PFSK-1 (cell line): Measurements from ENCODE around the gene STRN4.

Source experiments
- FOXP2 ChIP-seq: optimal IDR thresholded peaks from 2 replicates; pipeline ENCODE3; 2011; ENCODE audit warnings: borderline replicate concordance, control low read depth, inconsistent platforms; ENCODE audit not compliant: insufficient read depth; ENCODE audit errors: extremely low read length, extremely low read depth
- POLR2AphosphoS5 ChIP-seq: IDR thresholded peaks from 2 replicates; pipeline ENCODE4 v1.6.1; 2012; ENCODE audit warnings: low read depth, mild to moderate bottlenecking, control low read depth, low read length, moderate library complexity
- REST ChIP-seq, 2 experiments: IDR thresholded peaks; 2 replicates each; pipeline versions ENCODE4 v1.6.1 to v1.8.0; 2011 to 2012; ENCODE audit warnings: low read depth in 2 of 2, low read length in 2 of 2, control low read depth in 1 of 2, inconsistent platforms in 1 of 2, mild to moderate bottlenecking in 1 of 2, moderate library complexity in 1 of 2; ENCODE audit not compliant: insufficient read depth in 1 of 2
- SIN3A ChIP-seq: IDR thresholded peaks from 2 replicates; pipeline ENCODE4 v1.6.1; 2012; ENCODE audit warnings: mild to moderate bottlenecking, low read length, moderate library complexity, borderline replicate concordance; ENCODE audit not compliant: insufficient read depth
- TAF1 ChIP-seq: IDR thresholded peaks from 2 replicates; pipeline ENCODE4 v1.6.1; 2012; ENCODE audit warnings: low read length, control low read depth, borderline replicate concordance; ENCODE audit not compliant: insufficient read depth

Gene STRN4

GRCh38 chr19:46742926-46743480, 3.2 kb downstream of the STRN4 start:
- no peak for TF ChIP-seq TAF1
- TF ChIP-seq POLR2AphosphoS5, result no peak
- TF ChIP-seq REST (IDR thresholded peaks at IDR 0.05; ENCODE audit: insufficient read depth in 1 of 2, low read depth in 2 of 2, low read length in 2 of 2), result no peak
- no peak for TF ChIP-seq SIN3A
- TF ChIP-seq FOXP2, result no peak

- TF ChIP-seq REST (IDR thresholded peaks at IDR 0.05; ENCODE audit: insufficient read depth in 1 of 2, low read depth in 2 of 2, low read length in 2 of 2) (no peak), POLR2AphosphoS5 (no peak), FOXP2 (no peak)
Observed at GRCh38 chr19:46741447-46741846, 4.8 kb downstream of the STRN4 start.

- TF ChIP-seq POLR2AphosphoS5 (no peak), FOXP2 (no peak), REST (IDR thresholded peaks at IDR 0.05; ENCODE audit: insufficient read depth in 1 of 2, low read depth in 2 of 2, low read length in 2 of 2) (no peak), SIN3A (no peak), TAF1 (no peak)
Observed at GRCh38 chr19:46739290-46739771, 6.9 kb downstream of the STRN4 start.

GRCh38 chr19:46737761-46738171, 8.5 kb downstream of the STRN4 start:
- no peak for TF ChIP-seq POLR2AphosphoS5
- no peak for TF ChIP-seq SIN3A
- TF ChIP-seq FOXP2, result no peak
- TF ChIP-seq TAF1, result no peak
- TF ChIP-seq REST (IDR thresholded peaks at IDR 0.05; ENCODE audit: insufficient read depth in 1 of 2, low read depth in 2 of 2, low read length in 2 of 2), result no peak

- TF ChIP-seq SIN3A (no peak), REST (IDR thresholded peaks at IDR 0.05; ENCODE audit: insufficient read depth in 1 of 2, low read depth in 2 of 2, low read length in 2 of 2) (no peak), POLR2AphosphoS5 (no peak; the same call in 1 of the 2 replicates), TAF1 (no peak), FOXP2 (no peak)
Observed at GRCh38 chr19:46737298-46737654, 9.0 kb downstream of the STRN4 start.
